Caco-2 (cell line): Measurements from ENCODE around the gene DTL. TPM values are rescaled to one million over a fixed set of nuclear protein-coding genes. Genes with fewer than 3 reads are reported as not detected.
A peak's percentile ranks its signal among the peaks of the same experiment; 100 is the strongest.
"Not testable (repeated sequence)": the region's sequence is repeated elsewhere in the genome, so short reads cannot be mapped to it uniquely, and the experiment has no call there.

Experiments
- BruUV-seq: library from RNA; stranded (reverse); fragments of 400-500 nt; replicated peaks from 2 replicates; lab custom pipeline; 2021; lab: Mats Ljungman, UMichigan
- CTCF ChIA-PET: fragments of 300-600 bp; sonication (Branson Sonifier 250); formaldehyde crosslinking; loops from one replicate; lab custom pipeline; 2022; ENCODE audit warnings: antibody characterized with exemption; lab: Charles Lee
- POLR2A ChIA-PET: fragments of 300-600 bp; sonication (Branson Sonifier 250); formaldehyde crosslinking; loops from one replicate; lab custom pipeline; 2022; ENCODE audit warnings: antibody characterized with exemption; lab: Charles Lee
- DNase-seq, 2 experiments: peaks; one replicate each; pipeline versions ENCODE4 v3.0.0 to v3.0.0-alpha.2; 2020 to 2022
- H3K27me3 ChIP-seq: replicated peaks from 2 replicates; pipeline ENCODE4 v1.6.0; 2011; ENCODE audit warnings: low read length; ENCODE audit not compliant: control insufficient read depth, insufficient read depth
- H3K36me3 ChIP-seq: 2 replicates; pipeline ENCODE4 v1.5.1; 2011; ENCODE audit warnings: low read length; ENCODE audit not compliant: control insufficient read depth, insufficient read depth
- H3K4me1 ChIP-seq: fragments of 250-450 bp; sonication (Bioruptor Pico); 2 replicates; pipeline ENCODE4 v1.5.1; 2020; ENCODE audit warnings: mild to moderate bottlenecking
- H3K4me3 ChIP-seq: 2 replicates; pipeline ENCODE4 v1.5.1; 2011; ENCODE audit warnings: low read depth, mild to moderate bottlenecking, control low read depth, low read length
- H3K9me3 ChIP-seq: fragments of 250-450 bp; sonication (Bioruptor Pico); 2 replicates; pipeline ENCODE4 v1.5.1; 2020; ENCODE audit warnings: mild to moderate bottlenecking, moderate library complexity
- H3K27ac Mint-ChIP-seq: one replicate; pipeline ENCODE4 v1.8.0; 2022; ENCODE audit warnings: mixed read lengths; ENCODE audit not compliant: unreplicated experiment
- H3K27me3 Mint-ChIP-seq: one replicate; pipeline ENCODE4 v1.8.0; 2022; ENCODE audit warnings: mixed read lengths; ENCODE audit not compliant: insufficient read depth, unreplicated experiment
- H3K36me3 Mint-ChIP-seq: one replicate; pipeline ENCODE4 v1.8.0; 2022; ENCODE audit warnings: mild to moderate bottlenecking, mixed read lengths; ENCODE audit not compliant: insufficient read depth, unreplicated experiment
- H3K4me1 Mint-ChIP-seq: one replicate; pipeline ENCODE4 v1.8.0; 2022; ENCODE audit warnings: low read depth, mixed read lengths; ENCODE audit not compliant: unreplicated experiment
- H3K4me3 Mint-ChIP-seq: one replicate; pipeline ENCODE4 v1.8.0; 2022; ENCODE audit warnings: mild to moderate bottlenecking, moderate library complexity, mixed read lengths; ENCODE audit not compliant: unreplicated experiment
- H3K9me3 Mint-ChIP-seq: one replicate; pipeline ENCODE4 v1.8.0; 2022; ENCODE audit warnings: mixed read lengths; ENCODE audit not compliant: unreplicated experiment
- CTCF ChIP-seq, 2 experiments: fragments of 200-600 bp in 1 of 2; IDR thresholded peaks; 1 replicate in 1 of 2; 2 replicates in 1 of 2; pipeline versions ENCODE4 v1.5.1 to v1.8.0; 2011 to 2022; ENCODE audit warnings: antibody characterized with exemption in 1 of 2, control low read depth in 1 of 2, inconsistent platforms in 1 of 2, low read depth in 1 of 2, low read length in 1 of 2, mild to moderate bottlenecking in 1 of 2, moderate library complexity in 1 of 2; ENCODE audit not compliant: insufficient read depth in 1 of 2, severe bottlenecking in 1 of 2, unreplicated experiment in 1 of 2
- intact Hi-C: fragments of 100-400 bp; cut with micrococcal nuclease; formaldehyde crosslinking; loops from one replicate; pipeline ENCODE4 v1.10.0; 2022; ENCODE audit not compliant: unreplicated experiment
- total RNA-seq: library from RNA; stranded (reverse); gene quantifications from 2 replicates; pipeline ENCODE4 v1.2.3, GENCODE V29; 2022

DTL gene
- total RNA-seq, 1 experiment from 2014 or later, result 20.3 TPM

- Mint-ChIP-seq H3K4me1 (peaks cover 7% of the 10 kb centered on the region), H3K4me3 (no peak overlapping the region), H3K9me3 (peaks cover 13% of the 10 kb centered on the region), H3K36me3 (peaks cover 12% of the 10 kb centered on the region), H3K27ac (no peak overlapping the region), H3K27me3 (no peaks in the 10 kb centered on the region)
- BruUV-seq, result no TSS peak
- DNase-seq, result no peak
- TF ChIP-seq CTCF (IDR thresholded peaks at IDR 0.05; ENCODE audit: insufficient read depth in 1 of 2, low read depth in 1 of 2, low read length in 1 of 2, severe bottlenecking in 1 of 2, unreplicated experiment in 1 of 2), result no peak
- H3K27me3 ChIP-seq, result no peaks in the 10 kb centered on the region
- H3K4me1 ChIP-seq, result no peaks in the 10 kb centered on the region
- CTCF ChIA-PET, result no interaction called here
- no peak overlapping the region for H3K4me3 ChIP-seq
- H3K9me3 ChIP-seq, result no peaks in the 10 kb centered on the region
- POLR2A ChIA-PET, result no interaction called here
- no peaks in the 10 kb centered on the region; the same call in 1 of the 2 replicates for H3K36me3 ChIP-seq
- intact Hi-C loops, result no loop called here
Measured at GRCh38 chr1:212024469-212025149, 10.9 kb upstream of the DTL start.

GRCh38 chr1:212027727-212028126 is 7.8 kb upstream of the DTL start:
- H3K4me3 ChIP-seq, BruUV-seq, POLR2A ChIA-PET, intact Hi-C loops, H3K27me3 ChIP-seq, H3K27me3 Mint-ChIP-seq, DNase-seq, H3K27ac Mint-ChIP-seq, H3K4me1 ChIP-seq, H3K4me3 Mint-ChIP-seq, H3K9me3 ChIP-seq, H3K36me3 ChIP-seq, CTCF ChIA-PET: not testable (repeated sequence)
- peaks cover 13% of the 10 kb centered on the region for H3K9me3 Mint-ChIP-seq
- peaks cover 25% of the 10 kb centered on the region for H3K4me1 Mint-ChIP-seq
- H3K36me3 Mint-ChIP-seq, result peaks cover 22% of the 10 kb centered on the region

GRCh38 chr1:212030936-212031528 is 4.5 kb upstream of the DTL start:
- peak overlapping the region; percentile 13 for H3K4me3 Mint-ChIP-seq
- intact Hi-C loops, result loop anchor here (10.0 kb wide), 1 partner anchor 196 kb away; the partner anchor contains the start of gene LPGAT1
- BruUV-seq, result no TSS peak

More at GRCh38 chr1:212030936-212031528, 4.5 kb upstream of the DTL start:
- ChIA-PET CTCF (interaction anchor here (0.5 to 0.9 kb wide), 2 partner anchors 350 to 460 kb away, joined by 3 to 4 read pairs; no protein-coding TSS in a partner anchor), POLR2A (no interaction called here)
- no peaks in the 10 kb centered on the region for H3K9me3 Mint-ChIP-seq
- no peak for DNase-seq
- peak overlapping the region; percentile 42 for H3K27ac Mint-ChIP-seq
- no peaks in the 10 kb centered on the region for H3K27me3 Mint-ChIP-seq
- H3K4me3 ChIP-seq, result no peak overlapping the region
- H3K9me3 ChIP-seq, result no peaks in the 10 kb centered on the region
- H3K4me1 ChIP-seq, result no peaks in the 10 kb centered on the region
- H3K36me3 ChIP-seq, result no peaks in the 10 kb centered on the region
- peaks cover 25% of the 10 kb centered on the region for H3K4me1 Mint-ChIP-seq
- H3K27me3 ChIP-seq, result no peaks in the 10 kb centered on the region
- H3K36me3 Mint-ChIP-seq, result peaks cover 33% of the 10 kb centered on the region
- no peak for TF ChIP-seq CTCF (IDR thresholded peaks at IDR 0.05; ENCODE audit: insufficient read depth in 1 of 2, low read depth in 1 of 2, low read length in 1 of 2, severe bottlenecking in 1 of 2, unreplicated experiment in 1 of 2)
